SK-N-SH (cell line): Measurements from ENCODE around the gene EVC.

Experiments used
- CTCF ChIP-seq: fragments of 200-600 bp; sonication (generic); IDR thresholded peaks from 2 replicates; pipeline ENCODE4 v1.6.1; 2017; ENCODE audit warnings: antibody characterized with exemption, mild to moderate bottlenecking, moderate library complexity
- FOXM1 ChIP-seq: IDR thresholded peaks from 2 replicates; pipeline ENCODE4 v1.4.0; 2012; ENCODE audit warnings: low read depth, mild to moderate bottlenecking
- IRF3 ChIP-seq: fragments of 150-350 bp; IDR thresholded peaks from 2 replicates; pipeline ENCODE4 v1.6.1; 2016; ENCODE audit warnings: mild to moderate bottlenecking, low read depth, low read length
- NFIC ChIP-seq: IDR thresholded peaks from 2 replicates; pipeline ENCODE4 v1.4.0; 2012; ENCODE audit warnings: borderline replicate concordance
- POLR2AphosphoS5 ChIP-seq: IDR thresholded peaks from 2 replicates; pipeline ENCODE4 v1.6.1; 2012; ENCODE audit warnings: low read depth, low read length
- RAD21 ChIP-seq: IDR thresholded peaks from 2 replicates; pipeline ENCODE4 v1.6.1; 2012; ENCODE audit warnings: mild to moderate bottlenecking, low read length
- RCOR1 ChIP-seq: fragments of 150-350 bp; IDR thresholded peaks from 2 replicates; pipeline ENCODE4 v1.6.1; 2017; ENCODE audit warnings: antibody characterized with exemption, low read length
- REST ChIP-seq: IDR thresholded peaks from 2 replicates; pipeline ENCODE4 v1.6.1; 2012; ENCODE audit warnings: mild to moderate bottlenecking, low read depth, low read length, moderate library complexity
- SIN3A ChIP-seq: IDR thresholded peaks from 2 replicates; pipeline ENCODE4 v1.6.1; 2012; ENCODE audit warnings: low read depth, mild to moderate bottlenecking, low read length, moderate library complexity, borderline replicate concordance
- SMC3 ChIP-seq: IDR thresholded peaks from 2 replicates; pipeline ENCODE4 v1.6.1; 2012; ENCODE audit warnings: low read depth, low read length, improper control_type of control experiment
- TAF1 ChIP-seq: IDR thresholded peaks from 2 replicates; pipeline ENCODE4 v1.6.1; 2012; ENCODE audit warnings: low read depth, mild to moderate bottlenecking, low read length, moderate library complexity, borderline replicate concordance
- USF1 ChIP-seq: IDR thresholded peaks from 2 replicates; pipeline ENCODE4 v1.4.0; 2012; ENCODE audit warnings: low read depth, borderline replicate concordance
- USF2 ChIP-seq: fragments of 150-350 bp; IDR thresholded peaks from 2 replicates; pipeline ENCODE4 v1.6.1; 2017; ENCODE audit warnings: antibody characterized with exemption, low read length, low read depth, borderline replicate concordance
- ZBTB33 ChIP-seq: IDR thresholded peaks from 2 replicates; pipeline ENCODE4 v1.4.0; 2012; ENCODE audit warnings: low read depth, borderline replicate concordance

- TF ChIP-seq USF1: no peak
- TF ChIP-seq CTCF: no peak
- TF ChIP-seq ZBTB33: no peak
- no peak for TF ChIP-seq IRF3
- TF ChIP-seq REST: no peak
- no peak for TF ChIP-seq SMC3
- no peak for TF ChIP-seq POLR2AphosphoS5
- TF ChIP-seq FOXM1: no peak
- no peak for TF ChIP-seq RAD21
- TF ChIP-seq RCOR1: no peak
- TF ChIP-seq USF2: no peak
- no peak for TF ChIP-seq NFIC
- no peak for TF ChIP-seq SIN3A
- TF ChIP-seq TAF1: no peak
Measured at GRCh38 chr4:5785806-5786680, 75.0 kb downstream of the EVC start.
